ENCODE measurements around the gene SRP19. TPM values are rescaled to one million over a fixed set of nuclear protein-coding genes. Genes with fewer than 3 reads are reported as not detected.
A peak's percentile ranks its signal among the peaks of the same experiment; 100 is the strongest.

Gene SRP19
- total and polyA plus RNA-seq, 2 experiments from 2014 or later, result 104 to 406 TPM

DNA sequence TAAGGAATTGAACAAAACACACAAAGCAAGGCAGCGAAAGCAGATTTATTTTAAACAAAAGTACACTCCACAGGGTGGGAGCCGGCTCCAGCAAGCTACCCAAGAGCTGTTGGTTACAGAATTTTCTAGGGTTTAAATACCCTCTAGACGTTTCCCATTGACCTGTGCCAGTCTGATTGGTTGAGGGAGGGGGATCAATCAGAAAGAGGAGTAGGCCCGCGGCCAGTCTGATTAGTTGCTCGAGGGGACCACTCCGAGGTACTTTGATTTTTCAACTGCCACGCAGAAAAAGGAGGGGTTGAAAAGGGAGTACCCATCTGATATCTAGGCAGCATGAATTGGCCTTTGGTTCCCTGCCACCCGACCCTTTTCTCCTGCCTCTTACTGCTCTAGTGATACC lies 998 bp downstream of the SRP19 start:
- H2AFZ ChIP-seq, result no peak overlapping the region
- H3K27ac ChIP-seq (ENCODE audit: low read depth), result peak overlapping the region; percentile 87; the same call in 1 of the 2 replicates
- H3K9me3 Mint-ChIP-seq, result peaks cover 5% of the 10 kb centered on the region; the same call in 2 of the 3 replicates
- H3K4me3 ChIP-seq, result peak overlapping the region; percentile 90
- H3K4me2 ChIP-seq, result peak overlapping the region; percentile 93
- no peaks in the 10 kb centered on the region for H3K9me2 ChIP-seq (ENCODE audit: insufficient read depth)
- peaks cover 46% of the 10 kb centered on the region for H3K36me3 Mint-ChIP-seq (ENCODE audit: low read depth)
- peak; percentile 27 for DNase-seq (ENCODE audit: low spot score)
- peaks cover 6% of the 10 kb centered on the region for H3K27me3 Mint-ChIP-seq (ENCODE audit: insufficient read depth, low read depth, poor library complexity)
- no peak for TF ChIP-seq EZH2 (IDR thresholded peaks at IDR 0.05; ENCODE audit: low read depth, unreplicated experiment)
- TF ChIP-seq, protein P1, sequence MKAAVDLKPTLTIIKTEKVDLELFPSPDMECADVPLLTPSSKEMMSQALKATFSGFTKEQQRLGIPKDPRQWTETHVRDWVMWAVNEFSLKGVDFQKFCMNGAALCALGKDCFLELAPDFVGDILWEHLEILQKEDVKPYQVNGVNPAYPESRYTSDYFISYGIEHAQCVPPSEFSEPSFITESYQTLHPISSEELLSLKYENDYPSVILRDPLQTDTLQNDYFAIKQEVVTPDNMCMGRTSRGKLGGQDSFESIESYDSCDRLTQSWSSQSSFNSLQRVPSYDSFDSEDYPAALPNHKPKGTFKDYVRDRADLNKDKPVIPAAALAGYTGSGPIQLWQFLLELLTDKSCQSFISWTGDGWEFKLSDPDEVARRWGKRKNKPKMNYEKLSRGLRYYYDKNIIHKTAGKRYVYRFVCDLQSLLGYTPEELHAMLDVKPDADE (IDR thresholded peaks at IDR 0.05), result no peak
- H3K27me3 ChIP-seq (ENCODE audit: insufficient read depth), result no peaks in the 10 kb centered on the region
- peaks cover 15% of the 10 kb centered on the region for H3K4me1 Mint-ChIP-seq
- peaks cover 12% of the 10 kb centered on the region; the same call in 1 of the 2 replicates for H4K20me1 ChIP-seq (replicated peaks; ENCODE audit: insufficient read depth)
- 0 out of 2 replicates have a peak, but pooled peaks cover 2% of the 10 kb centered on the region for H3F3A ChIP-seq (replicated peaks; ENCODE audit: low read depth)
- peaks cover 6% of the 10 kb centered on the region; the same call in 1 of the 2 replicates for H3K4me1 ChIP-seq (ENCODE audit: insufficient read depth)
- ATAC-seq, result peak; percentile 18
- peaks cover 45% of the 10 kb centered on the region for H3K79me2 ChIP-seq (replicated peaks; ENCODE audit: insufficient read depth)
- peak overlapping the region; percentile 98 for H3K4me3 Mint-ChIP-seq
- peaks cover 37% of the 10 kb centered on the region for H3K36me3 ChIP-seq (ENCODE audit: insufficient read depth)
- H3K27ac Mint-ChIP-seq, result peak overlapping the region; percentile 74; the same call in 1 of the 2 replicates

DNA sequence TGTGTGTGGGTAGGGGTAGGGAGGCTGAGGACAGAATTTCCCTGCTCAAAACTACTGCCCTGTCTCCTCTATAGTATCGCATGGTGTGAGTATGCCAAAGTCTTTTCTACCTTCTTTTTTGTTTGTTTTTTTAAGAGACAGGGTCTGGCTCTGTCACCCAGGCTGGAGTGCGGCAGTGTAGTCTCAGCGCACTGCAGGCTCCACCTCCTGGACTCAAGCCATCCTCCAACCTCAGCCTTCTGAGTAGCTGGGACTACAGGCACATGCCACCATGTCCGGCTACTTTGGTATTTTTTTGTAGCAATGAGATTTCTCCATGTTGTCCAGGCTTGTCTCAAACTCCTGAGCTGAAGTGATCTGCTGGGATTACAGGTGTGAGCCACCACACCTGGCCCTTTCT lies 2.5 kb downstream of the SRP19 start:
- Histone ChIP-seq H3K9me2 (ENCODE audit: insufficient read depth) (no peaks in the 10 kb centered on the region), H3K36me3 (ENCODE audit: insufficient read depth) (peaks cover 51% of the 10 kb centered on the region), H4K20me1 (replicated peaks; ENCODE audit: insufficient read depth) (peaks cover 14% of the 10 kb centered on the region; the same call in 1 of the 2 replicates), H3K27ac (ENCODE audit: low read depth) (no peak overlapping the region), H2AFZ (no peak overlapping the region), H3K79me2 (replicated peaks; ENCODE audit: insufficient read depth) (peaks cover 51% of the 10 kb centered on the region), H3K4me2 (no peak overlapping the region), H3K4me1 (ENCODE audit: insufficient read depth) (peaks cover 6% of the 10 kb centered on the region; the same call in 1 of the 2 replicates), H3K4me3 (no peak overlapping the region), H3F3A (replicated peaks; ENCODE audit: low read depth) (0 out of 2 replicates have a peak, but pooled peaks cover 2% of the 10 kb centered on the region), H3K27me3 (ENCODE audit: insufficient read depth) (no peaks in the 10 kb centered on the region)
- Mint-ChIP-seq H3K4me1 (peaks cover 15% of the 10 kb centered on the region), H3K4me3 (peak overlapping the region; percentile 98; the same call in 2 of the 3 replicates), H3K27ac (no peak overlapping the region), H3K27me3 (ENCODE audit: insufficient read depth, low read depth, poor library complexity) (peaks cover 4% of the 10 kb centered on the region), H3K9me3 (peaks cover 5% of the 10 kb centered on the region; the same call in 2 of the 3 replicates), H3K36me3 (ENCODE audit: low read depth) (peaks cover 60% of the 10 kb centered on the region)
- DNase-seq (ENCODE audit: low spot score) (no peak), ATAC-seq (no peak)
- TF ChIP-seq EZH2 (IDR thresholded peaks at IDR 0.05; ENCODE audit: low read depth, unreplicated experiment) (no peak), ZNF331 (CRISPR knock-in tag; IDR thresholded peaks at IDR 0.05; ENCODE audit: low read depth) (no peak), STAT1 (IDR thresholded peaks at IDR 0.05; ENCODE audit: unreplicated experiment) (no peak), ZNF114 (CRISPR knock-in tag; IDR thresholded peaks at IDR 0.05) (no peak)
- TF ChIP-seq, protein P2, sequence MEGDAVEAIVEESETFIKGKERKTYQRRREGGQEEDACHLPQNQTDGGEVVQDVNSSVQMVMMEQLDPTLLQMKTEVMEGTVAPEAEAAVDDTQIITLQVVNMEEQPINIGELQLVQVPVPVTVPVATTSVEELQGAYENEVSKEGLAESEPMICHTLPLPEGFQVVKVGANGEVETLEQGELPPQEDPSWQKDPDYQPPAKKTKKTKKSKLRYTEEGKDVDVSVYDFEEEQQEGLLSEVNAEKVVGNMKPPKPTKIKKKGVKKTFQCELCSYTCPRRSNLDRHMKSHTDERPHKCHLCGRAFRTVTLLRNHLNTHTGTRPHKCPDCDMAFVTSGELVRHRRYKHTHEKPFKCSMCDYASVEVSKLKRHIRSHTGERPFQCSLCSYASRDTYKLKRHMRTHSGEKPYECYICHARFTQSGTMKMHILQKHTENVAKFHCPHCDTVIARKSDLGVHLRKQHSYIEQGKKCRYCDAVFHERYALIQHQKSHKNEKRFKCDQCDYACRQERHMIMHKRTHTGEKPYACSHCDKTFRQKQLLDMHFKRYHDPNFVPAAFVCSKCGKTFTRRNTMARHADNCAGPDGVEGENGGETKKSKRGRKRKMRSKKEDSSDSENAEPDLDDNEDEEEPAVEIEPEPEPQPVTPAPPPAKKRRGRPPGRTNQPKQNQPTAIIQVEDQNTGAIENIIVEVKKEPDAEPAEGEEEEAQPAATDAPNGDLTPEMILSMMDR (conservative IDR thresholded peaks at IDR 0.05; ENCODE audit: low read depth in 2 of 2), result no peak
- TF ChIP-seq, protein P3, sequence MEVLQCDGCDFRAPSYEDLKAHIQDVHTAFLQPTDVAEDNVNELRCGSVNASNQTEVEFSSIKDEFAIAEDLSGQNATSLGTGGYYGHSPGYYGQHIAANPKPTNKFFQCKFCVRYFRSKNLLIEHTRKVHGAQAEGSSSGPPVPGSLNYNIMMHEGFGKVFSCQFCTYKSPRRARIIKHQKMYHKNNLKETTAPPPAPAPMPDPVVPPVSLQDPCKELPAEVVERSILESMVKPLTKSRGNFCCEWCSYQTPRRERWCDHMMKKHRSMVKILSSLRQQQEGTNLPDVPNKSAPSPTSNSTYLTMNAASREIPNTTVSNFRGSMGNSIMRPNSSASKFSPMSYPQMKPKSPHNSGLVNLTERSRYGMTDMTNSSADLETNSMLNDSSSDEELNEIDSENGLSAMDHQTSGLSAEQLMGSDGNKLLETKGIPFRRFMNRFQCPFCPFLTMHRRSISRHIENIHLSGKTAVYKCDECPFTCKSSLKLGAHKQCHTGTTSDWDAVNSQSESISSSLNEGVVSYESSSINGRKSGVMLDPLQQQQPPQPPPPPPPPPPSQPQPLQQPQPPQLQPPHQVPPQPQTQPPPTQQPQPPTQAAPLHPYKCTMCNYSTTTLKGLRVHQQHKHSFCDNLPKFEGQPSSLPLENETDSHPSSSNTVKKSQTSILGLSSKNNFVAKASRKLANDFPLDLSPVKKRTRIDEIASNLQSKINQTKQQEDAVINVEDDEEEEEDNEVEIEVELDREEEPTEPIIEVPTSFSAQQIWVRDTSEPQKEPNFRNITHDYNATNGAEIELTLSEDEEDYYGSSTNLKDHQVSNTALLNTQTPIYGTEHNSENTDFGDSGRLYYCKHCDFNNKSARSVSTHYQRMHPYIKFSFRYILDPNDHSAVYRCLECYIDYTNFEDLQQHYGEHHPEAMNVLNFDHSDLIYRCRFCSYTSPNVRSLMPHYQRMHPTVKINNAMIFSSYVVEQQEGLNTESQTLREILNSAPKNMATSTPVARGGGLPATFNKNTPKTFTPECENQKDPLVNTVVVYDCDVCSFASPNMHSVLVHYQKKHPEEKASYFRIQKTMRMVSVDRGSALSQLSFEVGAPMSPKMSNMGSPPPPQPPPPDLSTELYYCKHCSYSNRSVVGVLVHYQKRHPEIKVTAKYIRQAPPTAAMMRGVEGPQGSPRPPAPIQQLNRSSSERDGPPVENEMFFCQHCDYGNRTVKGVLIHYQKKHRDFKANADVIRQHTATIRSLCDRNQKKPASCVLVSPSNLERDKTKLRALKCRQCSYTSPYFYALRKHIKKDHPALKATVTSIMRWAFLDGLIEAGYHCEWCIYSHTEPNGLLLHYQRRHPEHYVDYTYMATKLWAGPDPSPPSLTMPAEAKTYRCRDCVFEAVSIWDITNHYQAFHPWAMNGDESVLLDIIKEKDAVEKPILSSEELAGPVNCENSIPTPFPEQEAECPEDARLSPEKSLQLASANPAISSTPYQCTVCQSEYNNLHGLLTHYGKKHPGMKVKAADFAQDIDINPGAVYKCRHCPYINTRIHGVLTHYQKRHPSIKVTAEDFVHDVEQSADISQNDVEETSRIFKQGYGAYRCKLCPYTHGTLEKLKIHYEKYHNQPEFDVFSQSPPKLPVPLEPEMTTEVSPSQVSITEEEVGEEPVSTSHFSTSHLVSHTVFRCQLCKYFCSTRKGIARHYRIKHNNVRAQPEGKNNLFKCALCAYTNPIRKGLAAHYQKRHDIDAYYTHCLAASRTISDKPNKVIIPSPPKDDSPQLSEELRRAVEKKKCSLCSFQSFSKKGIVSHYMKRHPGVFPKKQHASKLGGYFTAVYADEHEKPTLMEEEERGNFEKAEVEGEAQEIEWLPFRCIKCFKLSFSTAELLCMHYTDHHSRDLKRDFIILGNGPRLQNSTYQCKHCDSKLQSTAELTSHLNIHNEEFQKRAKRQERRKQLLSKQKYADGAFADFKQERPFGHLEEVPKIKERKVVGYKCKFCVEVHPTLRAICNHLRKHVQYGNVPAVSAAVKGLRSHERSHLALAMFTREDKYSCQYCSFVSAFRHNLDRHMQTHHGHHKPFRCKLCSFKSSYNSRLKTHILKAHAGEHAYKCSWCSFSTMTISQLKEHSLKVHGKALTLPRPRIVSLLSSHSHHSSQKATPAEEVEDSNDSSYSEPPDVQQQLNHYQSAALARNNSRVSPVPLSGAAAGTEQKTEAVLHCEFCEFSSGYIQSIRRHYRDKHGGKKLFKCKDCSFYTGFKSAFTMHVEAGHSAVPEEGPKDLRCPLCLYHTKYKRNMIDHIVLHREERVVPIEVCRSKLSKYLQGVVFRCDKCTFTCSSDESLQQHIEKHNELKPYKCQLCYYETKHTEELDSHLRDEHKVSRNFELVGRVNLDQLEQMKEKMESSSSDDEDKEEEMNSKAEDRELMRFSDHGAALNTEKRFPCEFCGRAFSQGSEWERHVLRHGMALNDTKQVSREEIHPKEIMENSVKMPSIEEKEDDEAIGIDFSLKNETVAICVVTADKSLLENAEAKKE (CRISPR knock-in tag; IDR thresholded peaks at IDR 0.05), result no peak
- TF ChIP-seq, protein P4, sequence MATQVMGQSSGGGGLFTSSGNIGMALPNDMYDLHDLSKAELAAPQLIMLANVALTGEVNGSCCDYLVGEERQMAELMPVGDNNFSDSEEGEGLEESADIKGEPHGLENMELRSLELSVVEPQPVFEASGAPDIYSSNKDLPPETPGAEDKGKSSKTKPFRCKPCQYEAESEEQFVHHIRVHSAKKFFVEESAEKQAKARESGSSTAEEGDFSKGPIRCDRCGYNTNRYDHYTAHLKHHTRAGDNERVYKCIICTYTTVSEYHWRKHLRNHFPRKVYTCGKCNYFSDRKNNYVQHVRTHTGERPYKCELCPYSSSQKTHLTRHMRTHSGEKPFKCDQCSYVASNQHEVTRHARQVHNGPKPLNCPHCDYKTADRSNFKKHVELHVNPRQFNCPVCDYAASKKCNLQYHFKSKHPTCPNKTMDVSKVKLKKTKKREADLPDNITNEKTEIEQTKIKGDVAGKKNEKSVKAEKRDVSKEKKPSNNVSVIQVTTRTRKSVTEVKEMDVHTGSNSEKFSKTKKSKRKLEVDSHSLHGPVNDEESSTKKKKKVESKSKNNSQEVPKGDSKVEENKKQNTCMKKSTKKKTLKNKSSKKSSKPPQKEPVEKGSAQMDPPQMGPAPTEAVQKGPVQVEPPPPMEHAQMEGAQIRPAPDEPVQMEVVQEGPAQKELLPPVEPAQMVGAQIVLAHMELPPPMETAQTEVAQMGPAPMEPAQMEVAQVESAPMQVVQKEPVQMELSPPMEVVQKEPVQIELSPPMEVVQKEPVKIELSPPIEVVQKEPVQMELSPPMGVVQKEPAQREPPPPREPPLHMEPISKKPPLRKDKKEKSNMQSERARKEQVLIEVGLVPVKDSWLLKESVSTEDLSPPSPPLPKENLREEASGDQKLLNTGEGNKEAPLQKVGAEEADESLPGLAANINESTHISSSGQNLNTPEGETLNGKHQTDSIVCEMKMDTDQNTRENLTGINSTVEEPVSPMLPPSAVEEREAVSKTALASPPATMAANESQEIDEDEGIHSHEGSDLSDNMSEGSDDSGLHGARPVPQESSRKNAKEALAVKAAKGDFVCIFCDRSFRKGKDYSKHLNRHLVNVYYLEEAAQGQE (IDR thresholded peaks at IDR 0.05; ENCODE audit: unreplicated experiment), result no peak

All from GM23338 (cell line).